Measurements from ENCODE around the gene MRPL51. TPM values are rescaled to one million over a fixed set of nuclear protein-coding genes. Genes with fewer than 3 reads are reported as not detected.
"Not testable (repeated sequence)": the region's sequence is repeated elsewhere in the genome, so short reads cannot be mapped to it uniquely, and the experiment has no call there.

MRPL51 gene
- 100 to 1,000 TPM; 153 to 196 (median 177) TPM for polyA plus RNA-seq (ENCODE audit: insufficient read length in 4 of 4)

GRCh38 chr12:6492838-6493496 lies at the start of gene MRPL51:
MRPL51 (minus strand) TSS chr12:6493262; CDS start chr12:6493136, 126 bp downstream.
- peak; percentile 85 to 92 (median 90) for DNase-seq (ENCODE audit: low read depth in 4 of 4, low spot score in 2 of 4)

- DNase-seq (ENCODE audit: low read depth in 4 of 4, low spot score in 2 of 4), result no peak
These were observed 49.3 kb upstream of the MRPL51 start for GRCh38 chr12:6542209-6543009.

GRCh38 chr12:6541371-6542165 lies 48.5 kb upstream of the MRPL51 start:
- no peak for DNase-seq (ENCODE audit: low read depth in 4 of 4, low spot score in 2 of 4)

- DNase-seq (ENCODE audit: low read depth in 4 of 4, low spot score in 2 of 4), result peak in 1 of 4 donors; percentile 83
These were observed 47.3 kb upstream of the MRPL51 start for GRCh38 chr12:6540181-6540877.

- no peak for DNase-seq (ENCODE audit: low read depth in 4 of 4, low spot score in 2 of 4)
These were observed 46.7 kb upstream of the MRPL51 start for GRCh38 chr12:6539707-6540134.

GRCh38 chr12:6539314-6539682 lies 46.2 kb upstream of the MRPL51 start:
- no peak for DNase-seq (ENCODE audit: low read depth in 4 of 4, low spot score in 2 of 4)

GRCh38 chr12:6538420-6539313 lies 45.6 kb upstream of the MRPL51 start:
- no peak for DNase-seq (ENCODE audit: low read depth in 4 of 4, low spot score in 2 of 4)

GRCh38 chr12:6537580-6538419 lies 44.7 kb upstream of the MRPL51 start:
- not testable (repeated sequence) for DNase-seq (ENCODE audit: low read depth in 4 of 4, low spot score in 2 of 4)

- DNase-seq (ENCODE audit: low read depth in 4 of 4, low spot score in 2 of 4), result no peak
These were observed 44.0 kb upstream of the MRPL51 start for GRCh38 chr12:6536894-6537579.

- DNase-seq (ENCODE audit: low read depth in 4 of 4, low spot score in 2 of 4), result no peak
These were observed 43.1 kb upstream of the MRPL51 start for GRCh38 chr12:6535960-6536847.

GRCh38 chr12:6535697-6535946 lies 42.6 kb upstream of the MRPL51 start:
- no peak for DNase-seq (ENCODE audit: low read depth in 4 of 4, low spot score in 2 of 4)

- DNase-seq (ENCODE audit: low read depth in 4 of 4, low spot score in 2 of 4), result no peak
These were observed 42.1 kb upstream of the MRPL51 start for GRCh38 chr12:6534945-6535696.

GRCh38 chr12:6534695-6534944 lies 41.6 kb upstream of the MRPL51 start:
- DNase-seq (ENCODE audit: low read depth in 4 of 4, low spot score in 2 of 4), result no peak

- peak; percentile 86 to 96 (median 94) for DNase-seq (ENCODE audit: low read depth in 4 of 4, low spot score in 2 of 4)
These were observed 41.0 kb upstream of the MRPL51 start, which contains the start of gene GAPDH for GRCh38 chr12:6533923-6534694. GAPDH (plus strand) TSS chr12:6534517; CDS start chr12:6534833, 316 bp downstream.

GRCh38 chr12:6533653-6533922 lies 40.5 kb upstream of the MRPL51 start:
- DNase-seq (ENCODE audit: low read depth in 4 of 4, low spot score in 2 of 4), result peak in 1 of 4 donors; percentile 69

GRCh38 chr12:6532927-6533652 lies 40.0 kb upstream of the MRPL51 start:
- DNase-seq (ENCODE audit: low read depth in 4 of 4, low spot score in 2 of 4), result no peak

All from left renal cortex interstitium (tissue), 4 donors.